ENCODE measurements around the gene GCLM.
"Not testable (repeated sequence)": the region's sequence is repeated elsewhere in the genome, so short reads cannot be mapped to it uniquely, and the experiment has no call there.

DNA sequence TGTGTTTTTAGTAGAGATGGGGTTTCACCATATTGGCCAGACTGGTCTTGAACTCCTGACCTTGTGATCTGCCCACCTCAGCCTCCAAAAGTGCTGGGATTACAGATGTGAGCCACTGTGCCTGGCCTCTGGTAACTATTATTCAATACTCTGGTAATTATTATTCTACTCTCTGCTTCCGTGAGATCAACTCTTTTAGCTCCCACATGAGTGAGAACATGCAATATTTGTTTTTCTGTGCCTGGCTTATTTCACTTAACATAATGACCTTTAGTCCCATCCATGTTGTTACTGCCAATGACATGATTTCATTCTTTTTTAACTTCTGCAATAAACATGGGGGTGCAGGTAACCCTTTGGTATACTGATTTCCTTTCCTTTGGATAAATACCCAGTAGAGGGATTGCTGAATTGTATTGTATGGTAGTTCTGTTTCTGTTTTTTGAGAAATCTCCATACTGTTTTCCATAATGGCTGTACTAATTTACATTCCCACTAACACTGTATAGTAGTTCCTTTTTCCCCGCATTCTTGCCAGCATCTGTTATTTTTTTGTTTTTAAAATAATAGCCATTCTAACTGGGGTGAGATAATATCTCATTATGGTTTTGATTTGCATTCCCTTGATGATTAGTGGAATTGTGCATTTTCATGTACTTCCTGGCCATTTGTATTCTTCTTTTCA lies 37.9 kb upstream of the GCLM start:
- not testable (repeated sequence) for TF ChIP-seq CBX3 (IDR thresholded peaks at IDR 0.05; ENCODE audit: low read depth); ZNF274 (IDR thresholded peaks at IDR 0.05; ENCODE audit: low read depth, low read length); POLR2AphosphoS5 (IDR thresholded peaks at IDR 0.05; ENCODE audit: low read depth, low read length); CEBPB (IDR thresholded peaks at IDR 0.05; ENCODE audit: low read depth); EZH2 (IDR thresholded peaks at IDR 0.05); POLR2A (IDR thresholded peaks at IDR 0.05; ENCODE audit: borderline replicate concordance, extremely low read depth, insufficient read depth, insufficient read length); ZFX (IDR thresholded peaks at IDR 0.05); RAD21 (IDR thresholded peaks at IDR 0.05; ENCODE audit: low read depth)
- TF ChIP-seq, protein P1, sequence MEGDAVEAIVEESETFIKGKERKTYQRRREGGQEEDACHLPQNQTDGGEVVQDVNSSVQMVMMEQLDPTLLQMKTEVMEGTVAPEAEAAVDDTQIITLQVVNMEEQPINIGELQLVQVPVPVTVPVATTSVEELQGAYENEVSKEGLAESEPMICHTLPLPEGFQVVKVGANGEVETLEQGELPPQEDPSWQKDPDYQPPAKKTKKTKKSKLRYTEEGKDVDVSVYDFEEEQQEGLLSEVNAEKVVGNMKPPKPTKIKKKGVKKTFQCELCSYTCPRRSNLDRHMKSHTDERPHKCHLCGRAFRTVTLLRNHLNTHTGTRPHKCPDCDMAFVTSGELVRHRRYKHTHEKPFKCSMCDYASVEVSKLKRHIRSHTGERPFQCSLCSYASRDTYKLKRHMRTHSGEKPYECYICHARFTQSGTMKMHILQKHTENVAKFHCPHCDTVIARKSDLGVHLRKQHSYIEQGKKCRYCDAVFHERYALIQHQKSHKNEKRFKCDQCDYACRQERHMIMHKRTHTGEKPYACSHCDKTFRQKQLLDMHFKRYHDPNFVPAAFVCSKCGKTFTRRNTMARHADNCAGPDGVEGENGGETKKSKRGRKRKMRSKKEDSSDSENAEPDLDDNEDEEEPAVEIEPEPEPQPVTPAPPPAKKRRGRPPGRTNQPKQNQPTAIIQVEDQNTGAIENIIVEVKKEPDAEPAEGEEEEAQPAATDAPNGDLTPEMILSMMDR (IDR thresholded peaks at IDR 0.05 in 2 of 3, conservative IDR thresholded peaks at IDR 0.05 in 1 of 3; ENCODE audit: borderline replicate concordance in 1 of 3, insufficient read depth in 1 of 3, low read depth in 2 of 3, low read length in 2 of 3) = not testable (repeated sequence)
- TF ChIP-seq, protein P2, sequence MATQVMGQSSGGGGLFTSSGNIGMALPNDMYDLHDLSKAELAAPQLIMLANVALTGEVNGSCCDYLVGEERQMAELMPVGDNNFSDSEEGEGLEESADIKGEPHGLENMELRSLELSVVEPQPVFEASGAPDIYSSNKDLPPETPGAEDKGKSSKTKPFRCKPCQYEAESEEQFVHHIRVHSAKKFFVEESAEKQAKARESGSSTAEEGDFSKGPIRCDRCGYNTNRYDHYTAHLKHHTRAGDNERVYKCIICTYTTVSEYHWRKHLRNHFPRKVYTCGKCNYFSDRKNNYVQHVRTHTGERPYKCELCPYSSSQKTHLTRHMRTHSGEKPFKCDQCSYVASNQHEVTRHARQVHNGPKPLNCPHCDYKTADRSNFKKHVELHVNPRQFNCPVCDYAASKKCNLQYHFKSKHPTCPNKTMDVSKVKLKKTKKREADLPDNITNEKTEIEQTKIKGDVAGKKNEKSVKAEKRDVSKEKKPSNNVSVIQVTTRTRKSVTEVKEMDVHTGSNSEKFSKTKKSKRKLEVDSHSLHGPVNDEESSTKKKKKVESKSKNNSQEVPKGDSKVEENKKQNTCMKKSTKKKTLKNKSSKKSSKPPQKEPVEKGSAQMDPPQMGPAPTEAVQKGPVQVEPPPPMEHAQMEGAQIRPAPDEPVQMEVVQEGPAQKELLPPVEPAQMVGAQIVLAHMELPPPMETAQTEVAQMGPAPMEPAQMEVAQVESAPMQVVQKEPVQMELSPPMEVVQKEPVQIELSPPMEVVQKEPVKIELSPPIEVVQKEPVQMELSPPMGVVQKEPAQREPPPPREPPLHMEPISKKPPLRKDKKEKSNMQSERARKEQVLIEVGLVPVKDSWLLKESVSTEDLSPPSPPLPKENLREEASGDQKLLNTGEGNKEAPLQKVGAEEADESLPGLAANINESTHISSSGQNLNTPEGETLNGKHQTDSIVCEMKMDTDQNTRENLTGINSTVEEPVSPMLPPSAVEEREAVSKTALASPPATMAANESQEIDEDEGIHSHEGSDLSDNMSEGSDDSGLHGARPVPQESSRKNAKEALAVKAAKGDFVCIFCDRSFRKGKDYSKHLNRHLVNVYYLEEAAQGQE (IDR thresholded peaks at IDR 0.05; ENCODE audit: low read depth) = not testable (repeated sequence)

Data from HCT116 (cell line).